ENCODE measurements around the gene CAMSAP2. TPM values are rescaled to one million over a fixed set of nuclear protein-coding genes. Genes with fewer than 3 reads are reported as not detected.

CAMSAP2 gene
- total RNA-seq, 1 experiment from 2014 or later: 25.0 TPM

- Histone ChIP-seq H3K4me2 (ENCODE audit: low read length) (peak overlapping the region; percentile 97), H3K27me3 (ENCODE audit: insufficient read depth, low read length) (no peaks in the 10 kb centered on the region), H3K9me2 (ENCODE audit: insufficient read depth) (no peaks in the 10 kb centered on the region), H3K36me3 (ENCODE audit: control insufficient read depth in 1 of 2, insufficient read depth in 2 of 2, low read length in 2 of 2) (no peaks in the 10 kb centered on the region), H3K79me2 (ENCODE audit: insufficient read depth, low read length) (no peaks in the 10 kb centered on the region; the same call in 1 of the 2 replicates), H3K9ac (ENCODE audit: low read length) (peak overlapping the region; percentile 75), H3K9me3 (ENCODE audit: control insufficient read depth in 1 of 2, insufficient read depth in 1 of 2, low read depth in 1 of 2, low read length in 2 of 2) (no peaks in the 10 kb centered on the region), H2AFZ (ENCODE audit: low read depth, low read length, poor library complexity, severe bottlenecking) (peak overlapping the region; percentile 80), H3K27ac (ENCODE audit: low read depth, low read length) (peak overlapping the region; percentile 72), H4K20me1 (ENCODE audit: insufficient read depth) (no peaks in the 10 kb centered on the region), H3K4me3 (replicated peaks in 1 of 2; ENCODE audit: low read depth in 1 of 2, low read length in 2 of 2) (peak overlapping the region; percentile 57 to 72), H3K4me1 (ENCODE audit: control insufficient read depth in 1 of 2, insufficient read depth in 2 of 2, low read length in 2 of 2) (peaks cover 36 to 60% of the 10 kb centered on the region in 2 experiments)
- ChIA-PET CTCF (interaction anchor here (0.6 to 1.7 kb wide), 5 partner anchors 11 to 269 kb away, joined by 3 to 6 read pairs (median 4); no protein-coding TSS in a partner anchor), POLR2A (interaction anchor here (1.2 kb wide), 2 partner anchors 12 to 14 kb away, joined by 3 to 4 read pairs; no protein-coding TSS in a partner anchor), RAD21 (ENCODE audit: low non-redundant PET in 1 of 2, low total read pairs in 2 of 2, uncharacterized antibody in 2 of 2, unreplicated experiment in 2 of 2) (no interaction called here)
- intact Hi-C loops (cut with micrococcal nuclease): no loop called here
- peak; percentile 54 for DNase-seq (ENCODE audit: low read depth, low spot score)
- ATAC-seq: peak; percentile 64
- TF ChIP-seq POLR2AphosphoS5 (IDR thresholded peaks at IDR 0.05; ENCODE audit: low read depth, low read length): peak; percentile 69
- no peak for TF ChIP-seq EGR1 (IDR thresholded peaks at IDR 0.05; ENCODE audit: low read depth)
- TF ChIP-seq ZFX (IDR thresholded peaks at IDR 0.05): peak; percentile 33; the same call in 1 of the 2 replicates
- TF ChIP-seq, protein P1, sequence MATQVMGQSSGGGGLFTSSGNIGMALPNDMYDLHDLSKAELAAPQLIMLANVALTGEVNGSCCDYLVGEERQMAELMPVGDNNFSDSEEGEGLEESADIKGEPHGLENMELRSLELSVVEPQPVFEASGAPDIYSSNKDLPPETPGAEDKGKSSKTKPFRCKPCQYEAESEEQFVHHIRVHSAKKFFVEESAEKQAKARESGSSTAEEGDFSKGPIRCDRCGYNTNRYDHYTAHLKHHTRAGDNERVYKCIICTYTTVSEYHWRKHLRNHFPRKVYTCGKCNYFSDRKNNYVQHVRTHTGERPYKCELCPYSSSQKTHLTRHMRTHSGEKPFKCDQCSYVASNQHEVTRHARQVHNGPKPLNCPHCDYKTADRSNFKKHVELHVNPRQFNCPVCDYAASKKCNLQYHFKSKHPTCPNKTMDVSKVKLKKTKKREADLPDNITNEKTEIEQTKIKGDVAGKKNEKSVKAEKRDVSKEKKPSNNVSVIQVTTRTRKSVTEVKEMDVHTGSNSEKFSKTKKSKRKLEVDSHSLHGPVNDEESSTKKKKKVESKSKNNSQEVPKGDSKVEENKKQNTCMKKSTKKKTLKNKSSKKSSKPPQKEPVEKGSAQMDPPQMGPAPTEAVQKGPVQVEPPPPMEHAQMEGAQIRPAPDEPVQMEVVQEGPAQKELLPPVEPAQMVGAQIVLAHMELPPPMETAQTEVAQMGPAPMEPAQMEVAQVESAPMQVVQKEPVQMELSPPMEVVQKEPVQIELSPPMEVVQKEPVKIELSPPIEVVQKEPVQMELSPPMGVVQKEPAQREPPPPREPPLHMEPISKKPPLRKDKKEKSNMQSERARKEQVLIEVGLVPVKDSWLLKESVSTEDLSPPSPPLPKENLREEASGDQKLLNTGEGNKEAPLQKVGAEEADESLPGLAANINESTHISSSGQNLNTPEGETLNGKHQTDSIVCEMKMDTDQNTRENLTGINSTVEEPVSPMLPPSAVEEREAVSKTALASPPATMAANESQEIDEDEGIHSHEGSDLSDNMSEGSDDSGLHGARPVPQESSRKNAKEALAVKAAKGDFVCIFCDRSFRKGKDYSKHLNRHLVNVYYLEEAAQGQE (IDR thresholded peaks at IDR 0.05; ENCODE audit: low read depth): no peak
- TF ChIP-seq CTCF (IDR thresholded peaks at IDR 0.05 in 2 of 3, conservative IDR thresholded peaks at IDR 0.05 in 1 of 3; ENCODE audit: borderline replicate concordance in 1 of 3, insufficient read depth in 1 of 3, low read depth in 2 of 3, low read length in 2 of 3): peak in 2 of 3 experiments; percentile 58 to 67; a peak in 4 of 6 replicates
- peak; percentile 45 for TF ChIP-seq TCF7L2 (IDR thresholded peaks at IDR 0.05; ENCODE audit: borderline replicate concordance, extremely low read depth, insufficient read depth, insufficient read length)
- TF ChIP-seq YY1 (IDR thresholded peaks at IDR 0.05; ENCODE audit: extremely low read depth, insufficient replicate concordance, low read depth, low read length): peak; percentile 49
- TF ChIP-seq, protein P2, sequence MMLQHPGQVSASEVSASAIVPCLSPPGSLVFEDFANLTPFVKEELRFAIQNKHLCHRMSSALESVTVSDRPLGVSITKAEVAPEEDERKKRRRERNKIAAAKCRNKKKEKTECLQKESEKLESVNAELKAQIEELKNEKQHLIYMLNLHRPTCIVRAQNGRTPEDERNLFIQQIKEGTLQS (IDR thresholded peaks at IDR 0.05): no peak
- no TSS peak for BruUV-seq (replicated peaks)
Observed at GRCh38 chr1:200890818-200891773, 152.4 kb downstream of the CAMSAP2 start.
